ENCODE measurements around the gene TM4SF5.

TM4SF5 gene

GRCh38 chr17:4789951-4790704 is 18.4 kb downstream of the TM4SF5 start:
- peaks cover 3% of the 10 kb centered on the region for H3K36me3 Mint-ChIP-seq (ENCODE audit: low read depth)
- peak overlapping the region; percentile 85 for H3K4me3 Mint-ChIP-seq
- H3K4me1 Mint-ChIP-seq (ENCODE audit: low read depth), result peaks cover 25% of the 10 kb centered on the region
- H3K27me3 Mint-ChIP-seq (ENCODE audit: low read depth), result peaks cover 36% of the 10 kb centered on the region
- peak; percentile 88 for DNase-seq (ENCODE audit: low spot score)
- peak overlapping the region; percentile 95 for H3K27ac Mint-ChIP-seq
- H3K9me3 Mint-ChIP-seq, result no peaks in the 10 kb centered on the region

GRCh38 chr17:4790705-4791088 is 19.0 kb downstream of the TM4SF5 start:
- Mint-ChIP-seq H3K9me3 (no peaks in the 10 kb centered on the region), H3K4me3 (peak overlapping the region; percentile 85), H3K4me1 (ENCODE audit: low read depth) (peaks cover 25% of the 10 kb centered on the region), H3K36me3 (ENCODE audit: low read depth) (peaks cover 3% of the 10 kb centered on the region), H3K27me3 (ENCODE audit: low read depth) (peaks cover 30% of the 10 kb centered on the region), H3K27ac (peak overlapping the region; percentile 95)
- no peak for DNase-seq (ENCODE audit: low spot score)

GRCh38 chr17:4795168-4795567 is 23.5 kb downstream of the TM4SF5 start:
- Mint-ChIP-seq H3K27ac (peak overlapping the region; percentile 95), H3K27me3 (ENCODE audit: low read depth) (no peaks in the 10 kb centered on the region), H3K36me3 (ENCODE audit: low read depth) (peaks cover 18% of the 10 kb centered on the region), H3K4me3 (peak overlapping the region; percentile 100), H3K4me1 (ENCODE audit: low read depth) (peaks cover 20% of the 10 kb centered on the region), H3K9me3 (no peaks in the 10 kb centered on the region)
- no peak for DNase-seq (ENCODE audit: low spot score)

- H3K27ac Mint-ChIP-seq, result peak overlapping the region; percentile 95
- no peaks in the 10 kb centered on the region for H3K9me3 Mint-ChIP-seq
- H3K36me3 Mint-ChIP-seq (ENCODE audit: low read depth), result peaks cover 18% of the 10 kb centered on the region
- no peaks in the 10 kb centered on the region for H3K27me3 Mint-ChIP-seq (ENCODE audit: low read depth)
- H3K4me1 Mint-ChIP-seq (ENCODE audit: low read depth), result peaks cover 11% of the 10 kb centered on the region
- H3K4me3 Mint-ChIP-seq, result peak overlapping the region; percentile 100
- DNase-seq (ENCODE audit: low spot score), result no peak
Observed at GRCh38 chr17:4796552-4796920, 24.9 kb downstream of the TM4SF5 start.

GRCh38 chr17:4800462-4801196 is 28.9 kb downstream of the TM4SF5 start:
- Mint-ChIP-seq H3K27ac (no peak overlapping the region), H3K4me3 (no peak overlapping the region), H3K9me3 (no peaks in the 10 kb centered on the region), H3K4me1 (ENCODE audit: low read depth) (peaks cover 5% of the 10 kb centered on the region), H3K27me3 (ENCODE audit: low read depth) (no peaks in the 10 kb centered on the region), H3K36me3 (ENCODE audit: low read depth) (peaks cover 18% of the 10 kb centered on the region)
- DNase-seq (ENCODE audit: low spot score), result no peak

- Mint-ChIP-seq H3K36me3 (ENCODE audit: low read depth) (peaks cover 13% of the 10 kb centered on the region), H3K27me3 (ENCODE audit: low read depth) (no peaks in the 10 kb centered on the region), H3K9me3 (no peaks in the 10 kb centered on the region), H3K4me3 (no peak within 1 kb of the TSS), H3K27ac (no peak within 1 kb of the TSS), H3K4me1 (ENCODE audit: low read depth) (peaks cover 6% of the 10 kb centered on the region)
- DNase-seq (ENCODE audit: low spot score), result no peak
Observed at GRCh38 chr17:4802228-4802627, 30.5 kb downstream of the TM4SF5 start, which contains the start of gene C17orf114. Gene C17orf114, minus strand, starts transcription at chr17:4802328.

GRCh38 chr17:4806456-4806776 is 34.7 kb downstream of the TM4SF5 start:
- H3K27me3 Mint-ChIP-seq (ENCODE audit: low read depth), result no peaks in the 10 kb centered on the region
- no peak overlapping the region for H3K27ac Mint-ChIP-seq
- peaks cover 8% of the 10 kb centered on the region for H3K4me1 Mint-ChIP-seq (ENCODE audit: low read depth)

GRCh38 chr17:4806777-4807604 is 35.3 kb downstream of the TM4SF5 start, which contains the start of gene PLD2:
Gene PLD2, plus strand, starts transcription at chr17:4807152. Its CDS starts 621 bp downstream, at chr17:4807773.
- H3K4me3 Mint-ChIP-seq, result peak within 1 kb of the TSS; percentile 75
- H3K36me3 Mint-ChIP-seq (ENCODE audit: low read depth), result peaks cover 6% of the 10 kb centered on the region
- DNase-seq (ENCODE audit: low spot score), result peak; percentile 92
- H3K27ac Mint-ChIP-seq, result peak within 1 kb of the TSS; percentile 60
- H3K9me3 Mint-ChIP-seq, result no peaks in the 10 kb centered on the region
- no peaks in the 10 kb centered on the region for H3K27me3 Mint-ChIP-seq (ENCODE audit: low read depth)
- H3K4me1 Mint-ChIP-seq (ENCODE audit: low read depth), result peaks cover 8% of the 10 kb centered on the region

More at GRCh38 chr17:4806456-4806776, 34.7 kb downstream of the TM4SF5 start:
- peak overlapping the region; percentile 75 for H3K4me3 Mint-ChIP-seq
- peaks cover 6% of the 10 kb centered on the region for H3K36me3 Mint-ChIP-seq (ENCODE audit: low read depth)
- DNase-seq (ENCODE audit: low spot score), result no peak
- no peaks in the 10 kb centered on the region for H3K9me3 Mint-ChIP-seq

GRCh38 chr17:4807605-4808377 is 36.1 kb downstream of the TM4SF5 start:
- no peaks in the 10 kb centered on the region for H3K9me3 Mint-ChIP-seq
- DNase-seq (ENCODE audit: low spot score), result no peak
- no peaks in the 10 kb centered on the region for H3K27me3 Mint-ChIP-seq (ENCODE audit: low read depth)
- peaks cover 6% of the 10 kb centered on the region for H3K36me3 Mint-ChIP-seq (ENCODE audit: low read depth)
- H3K4me3 Mint-ChIP-seq, result peak overlapping the region; percentile 75
- H3K27ac Mint-ChIP-seq, result peak overlapping the region; percentile 60
- H3K4me1 Mint-ChIP-seq (ENCODE audit: low read depth), result peaks cover 8% of the 10 kb centered on the region

GRCh38 chr17:4808378-4808767 is 36.7 kb downstream of the TM4SF5 start:
- peaks cover 6% of the 10 kb centered on the region for H3K36me3 Mint-ChIP-seq (ENCODE audit: low read depth)
- no peaks in the 10 kb centered on the region for H3K27me3 Mint-ChIP-seq (ENCODE audit: low read depth)
- DNase-seq (ENCODE audit: low spot score), result no peak
- H3K4me3 Mint-ChIP-seq, result peak overlapping the region; percentile 75
- peak overlapping the region; percentile 15 for H3K27ac Mint-ChIP-seq
- no peaks in the 10 kb centered on the region for H3K9me3 Mint-ChIP-seq
- H3K4me1 Mint-ChIP-seq (ENCODE audit: low read depth), result peaks cover 8% of the 10 kb centered on the region

GRCh38 chr17:4810696-4811290 is 39.1 kb downstream of the TM4SF5 start:
- H3K27me3 Mint-ChIP-seq (ENCODE audit: low read depth), result no peaks in the 10 kb centered on the region
- no peak overlapping the region for H3K4me3 Mint-ChIP-seq
- no peak overlapping the region for H3K27ac Mint-ChIP-seq
- no peaks in the 10 kb centered on the region for H3K9me3 Mint-ChIP-seq
- H3K36me3 Mint-ChIP-seq (ENCODE audit: low read depth), result peaks cover 6% of the 10 kb centered on the region
- peaks cover 8% of the 10 kb centered on the region for H3K4me1 Mint-ChIP-seq (ENCODE audit: low read depth)
- no peak for DNase-seq (ENCODE audit: low spot score)

- Mint-ChIP-seq H3K4me3 (no peak overlapping the region), H3K27ac (no peak overlapping the region), H3K27me3 (ENCODE audit: low read depth) (no peaks in the 10 kb centered on the region)
Observed at GRCh38 chr17:4811471-4811870, 39.8 kb downstream of the TM4SF5 start.

GRCh38 chr17:4812690-4813089 is 41.0 kb downstream of the TM4SF5 start:
- H3K27me3 Mint-ChIP-seq (ENCODE audit: low read depth), result no peaks in the 10 kb centered on the region
- peaks cover 6% of the 10 kb centered on the region for H3K36me3 Mint-ChIP-seq (ENCODE audit: low read depth)
- H3K4me3 Mint-ChIP-seq, result no peak overlapping the region
- DNase-seq (ENCODE audit: low spot score), result no peak
- H3K9me3 Mint-ChIP-seq, result no peaks in the 10 kb centered on the region
- H3K27ac Mint-ChIP-seq, result no peak overlapping the region
- H3K4me1 Mint-ChIP-seq (ENCODE audit: low read depth), result peaks cover 2% of the 10 kb centered on the region

More at GRCh38 chr17:4811471-4811870, 39.8 kb downstream of the TM4SF5 start:
- Mint-ChIP-seq H3K4me1 (ENCODE audit: low read depth) (peaks cover 2% of the 10 kb centered on the region), H3K36me3 (ENCODE audit: low read depth) (peaks cover 6% of the 10 kb centered on the region), H3K9me3 (no peaks in the 10 kb centered on the region)
- no peak for DNase-seq (ENCODE audit: low spot score)
